Activated T-cell treated with anti-CD3 and anti-CD28 coated beads, Interleukin-2, amount 50 U/mL, for 48 hours (primary cell): ENCODE measurements around the gene MSGN1.

Experiments
- DNase-seq, 2 experiments: peaks; one replicate each; pipeline ENCODE4 v3.0.0-alpha.2; 2020

Gene MSGN1

GRCh38 chr2:17816396-17817245 lies at the start of gene MSGN1:
Gene MSGN1 (plus strand): TSS chr2:17816460. CDS start chr2:17816519, 59 bp downstream.
- DNase-seq, result no peak

- no peak for DNase-seq
These were observed 47.4 kb upstream of the MSGN1 start for GRCh38 chr2:17768894-17769293.

GRCh38 chr2:17771956-17772355 lies 44.3 kb upstream of the MSGN1 start:
- DNase-seq, result no peak

- DNase-seq, result no peak
These were observed 43.7 kb upstream of the MSGN1 start for GRCh38 chr2:17772532-17772931.

- no peak for DNase-seq
These were observed 35.7 kb upstream of the MSGN1 start for GRCh38 chr2:17780546-17780945.

- no peak for DNase-seq
These were observed 34.8 kb upstream of the MSGN1 start for GRCh38 chr2:17781482-17781881.

GRCh38 chr2:17786727-17787126 lies 29.5 kb upstream of the MSGN1 start:
- no peak for DNase-seq

- DNase-seq, result no peak
These were observed 27.5 kb upstream of the MSGN1 start for GRCh38 chr2:17788773-17789172.

GRCh38 chr2:17790536-17790935 lies 25.7 kb upstream of the MSGN1 start:
- DNase-seq, result no peak

- DNase-seq, result no peak
These were observed 25.0 kb upstream of the MSGN1 start for GRCh38 chr2:17791121-17791816.

- DNase-seq, result no peak
These were observed 24.5 kb upstream of the MSGN1 start for GRCh38 chr2:17791817-17792130.

GRCh38 chr2:17792515-17792914 lies 23.7 kb upstream of the MSGN1 start:
- DNase-seq, result peak in 1 of 2 experiments; percentile 22

- no peak for DNase-seq
These were observed 23.0 kb upstream of the MSGN1 start for GRCh38 chr2:17793296-17793695.

GRCh38 chr2:17793803-17794354 lies 22.4 kb upstream of the MSGN1 start:
- DNase-seq, result no peak

GRCh38 chr2:17795309-17795708 lies 21.0 kb upstream of the MSGN1 start:
- DNase-seq, result no peak

GRCh38 chr2:17798338-17798737 lies 17.9 kb upstream of the MSGN1 start:
- no peak for DNase-seq

GRCh38 chr2:17799301-17800120 lies 16.7 kb upstream of the MSGN1 start:
- no peak for DNase-seq

- DNase-seq, result no peak
These were observed 16.0 kb upstream of the MSGN1 start for GRCh38 chr2:17800219-17800618.

- DNase-seq, result no peak
These were observed 15.4 kb upstream of the MSGN1 start for GRCh38 chr2:17800693-17801458.

- no peak for DNase-seq
These were observed 12.8 kb upstream of the MSGN1 start for GRCh38 chr2:17803497-17803896.

- DNase-seq, result no peak
These were observed 11.9 kb upstream of the MSGN1 start for GRCh38 chr2:17804358-17804757.

- DNase-seq, result no peak
These were observed 11.1 kb upstream of the MSGN1 start for GRCh38 chr2:17805166-17805565.
